ENCODE results near the gene RIMBP2.

- TF ChIP-seq CTCF (IDR thresholded peaks at IDR 0.05; ENCODE audit: low read length), result no peak
- TF ChIP-seq EZH2 (optimal IDR thresholded peaks at IDR 0.05; ENCODE audit: low read depth, low read length), result no peak
- no peak for TF ChIP-seq EZH2phosphoT487 (IDR thresholded peaks at IDR 0.05; ENCODE audit: low read length)
Measured at GRCh38 chr12:130462558-130463274, 253.4 kb downstream of the RIMBP2 start.
